CD4-positive, alpha-beta T cell treated with Interleukin-10 for 1 hour (primary cell): ENCODE data around the gene FARS2.
A peak's percentile ranks its signal among the peaks of the same experiment; 100 is the strongest.

Source experiments
- DNase-seq: peaks from one replicate; pipeline ENCODE4 v3.0.0-alpha.2; 2020

FARS2 gene

GRCh38 chr6:5515200-5515599, 253.9 kb downstream of the FARS2 start:
- no peak for DNase-seq

GRCh38 chr6:5516036-5516435, 254.7 kb downstream of the FARS2 start:
- DNase-seq = no peak

GRCh38 chr6:5517796-5518195, 256.5 kb downstream of the FARS2 start:
- peak; percentile 43 for DNase-seq

GRCh38 chr6:5518936-5519491, 257.7 kb downstream of the FARS2 start:
- DNase-seq = peak; percentile 36

- DNase-seq = no peak
Measured at GRCh38 chr6:5520796-5521195, 259.5 kb downstream of the FARS2 start.

- DNase-seq = no peak
Measured at GRCh38 chr6:5521322-5521721, 260.0 kb downstream of the FARS2 start.

- no peak for DNase-seq
Measured at GRCh38 chr6:5522147-5522546, 260.8 kb downstream of the FARS2 start.

- no peak for DNase-seq
Measured at GRCh38 chr6:5524110-5524509, 262.8 kb downstream of the FARS2 start.

GRCh38 chr6:5525209-5525608, 263.9 kb downstream of the FARS2 start:
- DNase-seq = no peak

GRCh38 chr6:5529015-5529414, 267.7 kb downstream of the FARS2 start:
- no peak for DNase-seq

- no peak for DNase-seq
Measured at GRCh38 chr6:5529733-5530132, 268.4 kb downstream of the FARS2 start.

GRCh38 chr6:5531161-5531560, 269.8 kb downstream of the FARS2 start:
- DNase-seq = no peak

GRCh38 chr6:5531853-5532375, 270.6 kb downstream of the FARS2 start:
- DNase-seq = no peak

- DNase-seq = no peak
Measured at GRCh38 chr6:5532941-5533340, 271.6 kb downstream of the FARS2 start.

GRCh38 chr6:5534643-5535042, 273.3 kb downstream of the FARS2 start:
- DNase-seq = no peak

- DNase-seq = no peak
Measured at GRCh38 chr6:5536644-5537043, 275.3 kb downstream of the FARS2 start.

GRCh38 chr6:5537132-5537531, 275.8 kb downstream of the FARS2 start:
- no peak for DNase-seq

- no peak for DNase-seq
Measured at GRCh38 chr6:5537967-5538366, 276.7 kb downstream of the FARS2 start.

GRCh38 chr6:5540370-5540769, 279.1 kb downstream of the FARS2 start:
- DNase-seq = no peak

GRCh38 chr6:5541025-5541424, 279.7 kb downstream of the FARS2 start:
- DNase-seq = no peak

GRCh38 chr6:5541751-5542432, 280.6 kb downstream of the FARS2 start:
- no peak for DNase-seq

GRCh38 chr6:5547556-5547955, 286.2 kb downstream of the FARS2 start:
- no peak for DNase-seq

- no peak for DNase-seq
Measured at GRCh38 chr6:5550631-5551030, 289.3 kb downstream of the FARS2 start.

GRCh38 chr6:5552243-5552642, 290.9 kb downstream of the FARS2 start:
- DNase-seq = no peak

- no peak for DNase-seq
Measured at GRCh38 chr6:5553767-5554166, 292.5 kb downstream of the FARS2 start.
